GM18907 (cell line): ENCODE results near the gene RABGAP1L.

Experiments
- ATAC-seq: cut with Tn5 transposase; IDR thresholded peaks from one replicate; pipeline ENCODE4 v1.9.1; 2021; ENCODE audit warnings: mild to moderate bottlenecking, moderate library complexity; ENCODE audit not compliant: unreplicated experiment

RABGAP1L gene

GRCh38 chr1:174742805-174743653 is 583.7 kb downstream of the RABGAP1L start:
- no peak for ATAC-seq

GRCh38 chr1:174743654-174744561 is 584.6 kb downstream of the RABGAP1L start:
- no peak for ATAC-seq

- no peak for ATAC-seq
Observed at GRCh38 chr1:174744886-174745285, 585.6 kb downstream of the RABGAP1L start.

GRCh38 chr1:174746024-174746808 is 586.9 kb downstream of the RABGAP1L start:
- no peak for ATAC-seq

GRCh38 chr1:174747613-174748012 is 588.3 kb downstream of the RABGAP1L start:
- no peak for ATAC-seq

DNA sequence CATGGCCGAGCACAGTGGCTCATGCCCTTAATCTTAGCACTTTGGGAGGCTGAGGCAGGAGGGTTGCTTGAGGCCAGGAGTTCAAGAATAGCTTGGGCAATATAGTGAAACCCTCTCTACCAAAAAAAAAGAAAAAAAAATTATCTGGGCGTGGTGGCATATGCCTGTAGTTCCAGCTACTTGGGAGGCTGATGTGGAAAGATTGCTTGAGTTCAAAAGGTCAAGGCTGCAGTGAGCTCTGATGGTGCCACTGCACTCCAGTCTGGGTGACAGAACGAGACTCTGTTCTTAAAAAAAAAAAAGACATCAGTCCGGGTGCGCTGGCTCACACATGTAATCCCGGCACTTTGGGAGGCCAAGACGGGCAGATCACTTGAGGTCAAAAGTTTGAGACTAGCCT is 589.3 kb downstream of the RABGAP1L start:
- ATAC-seq = no peak

DNA sequence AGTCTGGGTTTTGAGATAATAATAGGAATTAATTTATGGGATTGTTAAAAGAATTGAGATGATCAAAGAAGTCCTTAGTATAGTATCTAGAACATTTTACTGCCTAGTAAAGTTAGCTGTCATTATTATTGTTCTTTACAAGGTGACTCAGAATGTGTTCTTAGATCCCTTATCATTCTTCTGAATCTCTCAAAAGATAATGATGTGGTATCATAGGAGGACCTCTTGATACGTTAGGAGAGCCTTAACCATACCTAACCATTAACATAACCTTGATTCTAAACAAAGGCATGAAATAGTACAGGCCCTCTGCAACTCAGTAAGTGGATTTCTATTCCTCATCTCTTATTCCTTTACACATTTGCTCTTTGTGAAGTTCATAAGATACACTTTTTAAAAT is 593.8 kb downstream of the RABGAP1L start:
- no peak for ATAC-seq

DNA sequence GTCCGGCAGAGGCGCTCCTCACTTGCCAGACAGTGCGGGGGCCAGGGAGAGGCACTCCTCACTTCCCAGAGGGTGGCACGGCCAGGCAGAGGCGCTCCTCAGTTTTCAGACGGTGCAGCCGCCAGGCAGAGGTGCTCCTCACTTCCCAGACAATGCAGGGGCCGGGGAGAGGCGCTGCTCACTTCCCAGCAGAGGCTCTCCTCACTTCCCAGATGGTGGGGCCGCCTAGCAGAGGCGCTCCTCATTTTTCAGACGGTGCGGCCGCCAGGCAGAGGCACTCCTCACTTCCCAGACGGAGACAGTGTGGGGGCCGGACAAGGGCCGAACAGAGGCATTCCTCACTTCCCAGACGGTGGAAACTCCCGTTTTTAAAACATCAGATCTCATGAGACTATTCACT is 602.0 kb downstream of the RABGAP1L start:
- ATAC-seq = no peak

- ATAC-seq = no peak
Observed at GRCh38 chr1:174761901-174762585, 602.7 kb downstream of the RABGAP1L start.

GRCh38 chr1:174764191-174764590 is 604.9 kb downstream of the RABGAP1L start:
- no peak for ATAC-seq

GRCh38 chr1:174766727-174767126 is 607.4 kb downstream of the RABGAP1L start:
- no peak for ATAC-seq

DNA sequence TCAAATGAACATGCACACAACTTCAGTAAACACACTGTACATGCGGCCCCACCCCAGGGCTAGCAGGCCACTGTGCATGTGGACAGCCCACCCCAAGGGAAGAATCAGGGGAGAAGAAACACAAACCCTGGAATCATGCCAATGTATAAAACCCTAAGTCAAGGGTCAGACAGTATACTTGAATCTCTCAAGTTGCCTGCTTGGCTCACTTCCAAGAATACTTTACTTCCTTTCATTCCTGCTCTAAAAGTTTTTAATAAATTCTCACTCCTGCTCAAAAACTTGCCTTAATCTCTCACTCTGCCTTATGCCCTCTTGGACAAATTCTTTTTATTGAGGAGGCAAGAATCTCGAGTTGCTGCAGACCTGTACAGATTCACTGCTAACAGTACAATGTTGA is 609.2 kb downstream of the RABGAP1L start:
- no peak for ATAC-seq

- no peak for ATAC-seq
Observed at GRCh38 chr1:174768949-174769348, 609.6 kb downstream of the RABGAP1L start.

- peak; percentile 51 for ATAC-seq
Observed at GRCh38 chr1:174769961-174770549, 610.7 kb downstream of the RABGAP1L start.

DNA sequence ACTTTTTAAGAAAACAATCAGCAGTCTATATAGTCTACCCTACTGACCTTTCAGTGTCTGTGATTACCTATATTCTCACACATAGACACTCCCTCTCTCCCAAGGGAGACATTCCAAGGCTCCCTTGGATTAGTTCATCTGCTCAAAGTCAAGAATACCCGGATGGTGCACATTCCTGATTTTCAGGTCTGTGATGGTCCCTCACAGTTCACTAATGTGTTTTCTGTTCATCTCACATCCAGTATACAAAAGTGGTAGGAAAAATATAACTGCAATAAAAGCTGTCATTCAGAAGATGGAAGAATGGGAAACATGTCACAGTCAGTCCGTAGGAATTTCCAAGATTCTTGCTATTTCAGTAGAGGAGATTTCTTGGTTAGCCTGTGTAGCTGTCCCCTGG is 616.3 kb downstream of the RABGAP1L start:
- no peak for ATAC-seq

GRCh38 chr1:174777262-174777661 is 617.9 kb downstream of the RABGAP1L start:
- ATAC-seq = no peak

DNA sequence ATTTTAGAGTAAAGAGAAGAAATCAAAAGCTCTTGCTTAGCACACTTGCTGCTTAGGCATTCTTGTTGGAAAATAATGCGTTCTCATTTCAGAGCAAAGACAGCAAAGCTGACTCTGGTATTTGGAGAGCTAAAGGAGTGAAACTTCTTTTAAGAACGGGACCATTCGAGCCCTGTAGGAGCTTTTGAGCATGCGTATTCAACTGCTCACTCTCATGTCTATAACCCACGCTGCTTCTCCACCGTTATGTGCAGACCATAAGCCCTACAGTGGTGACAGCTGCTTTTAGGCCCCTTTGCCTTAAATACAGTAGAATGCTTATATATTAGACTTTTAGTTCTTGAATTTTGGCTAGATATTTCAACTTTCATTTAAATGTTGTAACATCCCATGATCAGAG is 626.2 kb downstream of the RABGAP1L start:
- no peak for ATAC-seq

GRCh38 chr1:174786358-174786757 is 627.0 kb downstream of the RABGAP1L start:
- no peak for ATAC-seq

DNA sequence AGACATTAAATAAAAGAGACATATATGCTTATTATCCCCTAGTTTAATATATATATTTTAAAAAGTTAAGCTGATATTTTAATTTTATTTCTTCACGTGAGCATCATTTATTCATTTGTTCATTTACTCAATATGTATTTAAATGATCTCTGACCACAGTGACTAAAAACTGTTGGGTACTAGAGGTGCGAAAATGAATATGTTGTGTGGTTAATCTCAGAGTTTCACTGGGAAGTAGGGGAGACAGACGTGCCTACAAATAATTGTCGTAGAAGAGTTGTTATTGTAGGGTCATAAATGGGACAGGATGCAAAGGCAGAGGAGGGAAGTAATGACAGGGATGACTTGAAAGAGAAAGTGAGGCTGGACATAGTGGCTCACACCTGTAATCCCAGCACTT is 627.4 kb downstream of the RABGAP1L start:
- ATAC-seq = peak; percentile 68

GRCh38 chr1:174788981-174789380 is 629.7 kb downstream of the RABGAP1L start:
- ATAC-seq = no peak
